Body of pancreas (tissue), 4 donors: ENCODE measurements around the gene KLHL17.

Experiments
- POLR2A ChIP-seq, 3 donors: fragments of 450-650 bp; IDR thresholded peaks; one replicate each; pipeline ENCODE4 v1.6.1; 2016; ENCODE audit warnings: antibody characterized with exemption in 3 of 3, mild to moderate bottlenecking in 2 of 3
- TF ChIP-seq, protein P1 (sequence below), 7 experiments: fragments of 450-650 bp in 4 of 7; fragments of 200-600 bp in 3 of 7; sonication (generic) in 3 of 7; IDR thresholded peaks; one replicate each; pipeline ENCODE4 v1.5.1; 2016 to 2019; ENCODE audit warnings: antibody characterized with exemption in 7 of 7

DNA sequence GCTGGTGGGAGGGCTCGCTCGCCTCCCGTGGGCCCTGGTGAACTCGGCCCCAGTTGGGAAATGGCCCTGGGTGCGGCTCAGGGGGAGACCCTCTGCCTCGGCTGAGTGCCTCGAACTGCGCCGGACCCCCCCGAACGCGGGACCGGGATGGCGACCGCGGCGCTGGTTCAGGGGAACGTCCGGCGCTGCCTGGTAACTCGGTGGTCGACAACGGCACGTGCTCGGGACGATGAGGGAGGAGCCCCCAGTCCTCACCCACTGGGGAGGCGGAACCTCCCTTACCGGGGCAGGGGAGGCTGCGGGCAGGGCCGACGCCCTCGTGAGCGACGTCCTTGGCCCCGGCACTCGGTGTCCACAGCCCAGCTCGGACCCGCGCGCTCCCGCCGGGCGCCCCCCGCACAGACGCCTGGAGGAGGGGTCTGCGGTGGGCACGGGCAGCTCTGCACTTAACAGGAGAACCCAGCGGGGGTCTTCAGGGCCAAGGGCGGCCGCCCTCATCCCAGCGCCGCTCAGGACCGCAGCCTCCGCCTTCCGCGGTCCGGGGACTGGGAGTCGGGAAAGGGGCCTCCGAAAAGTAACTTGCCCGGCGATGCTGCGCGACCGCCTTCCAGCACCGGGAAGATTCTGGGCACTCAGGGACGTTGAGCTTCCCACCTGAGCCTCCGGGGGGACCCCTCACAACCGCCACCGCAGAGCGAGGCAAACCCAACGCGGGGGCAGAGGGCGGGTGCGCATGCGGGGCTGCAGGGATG, 37.8 kb downstream of the KLHL17 start:
- TF ChIP-seq, protein P1, sequence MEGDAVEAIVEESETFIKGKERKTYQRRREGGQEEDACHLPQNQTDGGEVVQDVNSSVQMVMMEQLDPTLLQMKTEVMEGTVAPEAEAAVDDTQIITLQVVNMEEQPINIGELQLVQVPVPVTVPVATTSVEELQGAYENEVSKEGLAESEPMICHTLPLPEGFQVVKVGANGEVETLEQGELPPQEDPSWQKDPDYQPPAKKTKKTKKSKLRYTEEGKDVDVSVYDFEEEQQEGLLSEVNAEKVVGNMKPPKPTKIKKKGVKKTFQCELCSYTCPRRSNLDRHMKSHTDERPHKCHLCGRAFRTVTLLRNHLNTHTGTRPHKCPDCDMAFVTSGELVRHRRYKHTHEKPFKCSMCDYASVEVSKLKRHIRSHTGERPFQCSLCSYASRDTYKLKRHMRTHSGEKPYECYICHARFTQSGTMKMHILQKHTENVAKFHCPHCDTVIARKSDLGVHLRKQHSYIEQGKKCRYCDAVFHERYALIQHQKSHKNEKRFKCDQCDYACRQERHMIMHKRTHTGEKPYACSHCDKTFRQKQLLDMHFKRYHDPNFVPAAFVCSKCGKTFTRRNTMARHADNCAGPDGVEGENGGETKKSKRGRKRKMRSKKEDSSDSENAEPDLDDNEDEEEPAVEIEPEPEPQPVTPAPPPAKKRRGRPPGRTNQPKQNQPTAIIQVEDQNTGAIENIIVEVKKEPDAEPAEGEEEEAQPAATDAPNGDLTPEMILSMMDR (IDR thresholded peaks at IDR 0.05) = no peak
- no peak for TF ChIP-seq POLR2A (IDR thresholded peaks at IDR 0.05)
